HCT116 (cell line): Measurements from ENCODE around the gene PTPN23. TPM values are rescaled to one million over a fixed set of nuclear protein-coding genes. Genes with fewer than 3 reads are reported as not detected.

Experiments
- ATAC-seq: fragments of 200-7000 bp; cut with Tn5 transposase; 2 replicates; pipeline ENCODE4 v1.9.1; 2020; ENCODE audit warnings: mild to moderate bottlenecking, moderate library complexity
- BruUV-seq: library from RNA; stranded (reverse); fragments of 400-500 nt; replicated peaks from 2 replicates; lab custom pipeline; 2021; lab: Mats Ljungman, UMichigan
- CTCF ChIA-PET: fragments of 300-600 bp; sonication (Branson Sonifier 250); formaldehyde crosslinking; loops from one replicate; lab custom pipeline; 2021; ENCODE audit warnings: antibody characterized with exemption; lab: Charles Lee
- POLR2A ChIA-PET: fragments of 300-600, 350-600 bp; sonication (Branson Sonifier 250); formaldehyde crosslinking; loops from one replicate; lab custom pipeline; 2021; ENCODE audit warnings: antibody characterized with exemption; lab: Charles Lee
- RAD21 ChIA-PET, 2 experiments: fragments of 300-600 bp; sonication (Branson Sonifier 250); formaldehyde crosslinking; loops; one replicate each; lab custom pipeline; 2023; ENCODE audit warnings: low total read pairs in 2 of 2; ENCODE audit not compliant: uncharacterized antibody in 2 of 2, unreplicated experiment in 2 of 2, low non-redundant PET in 1 of 2; lab: Charles Lee
- DNase-seq: peaks from one replicate; pipeline ENCODE4 v3.0.0-alpha.2; 2010; ENCODE audit warnings: low read depth, low spot score
- H2AFZ ChIP-seq: fragments of 200-600 bp; shearing (Covaris generic), sonication (generic); 2 replicates; pipeline ENCODE4 v1.6.1; 2017; ENCODE audit warnings: low read depth, mixed run types, mixed read lengths, antibody characterized with exemption, low read length; ENCODE audit not compliant: poor library complexity, severe bottlenecking
- H3K27ac ChIP-seq: 2 replicates; pipeline ENCODE4 v1.5.1; 2012; ENCODE audit warnings: low read depth, low read length
- H3K27me3 ChIP-seq: fragments of 200-600 bp; sonication (generic); 2 replicates; pipeline ENCODE4 v1.6.1; 2016; ENCODE audit warnings: mixed run types, low read length, mixed read lengths; ENCODE audit not compliant: insufficient read depth
- H3K36me3 ChIP-seq, 2 experiments: fragments of 200-500 bp in 1 of 2; fragments of 200-600 bp in 1 of 2; sonication (Bioruptor generic) in 1 of 2; sonication (generic) in 1 of 2; 2 replicates each; pipeline versions ENCODE4 v1.5.1 to v1.6.1; 2014 to 2016; ENCODE audit warnings: low read length in 2 of 2, inconsistent platforms in 1 of 2, mixed read lengths in 1 of 2, mixed run types in 1 of 2; ENCODE audit not compliant: insufficient read depth in 2 of 2, control insufficient read depth in 1 of 2
- H3K4me1 ChIP-seq, 2 experiments: fragments of 200-600 bp in 1 of 2; sonication (generic) in 1 of 2; 2 replicates each; pipeline versions ENCODE4 v1.5.1 to v1.6.1; 2012 to 2017; ENCODE audit warnings: low read length in 2 of 2, inconsistent platforms in 1 of 2, mild to moderate bottlenecking in 1 of 2, mixed read lengths in 1 of 2, mixed run types in 1 of 2, moderate library complexity in 1 of 2; ENCODE audit not compliant: insufficient read depth in 2 of 2, control insufficient read depth in 1 of 2
- H3K4me2 ChIP-seq: fragments of 200-600 bp; sonication (generic); 2 replicates; pipeline ENCODE4 v1.6.1; 2017; ENCODE audit warnings: mixed run types, low read length, mixed read lengths
- H3K4me3 ChIP-seq, 2 experiments: fragments of 200-600 bp in 1 of 2; sonication (generic) in 1 of 2; replicated peaks in 1 of 2; 2 replicates each; pipeline ENCODE4 v1.5.1; 2011 to 2016; ENCODE audit warnings: low read length in 2 of 2, control low read depth in 1 of 2, low read depth in 1 of 2, mild to moderate bottlenecking in 1 of 2, mixed read lengths in 1 of 2, mixed run types in 1 of 2
- H3K79me2 ChIP-seq: fragments of 200-600 bp; sonication (generic); 2 replicates; pipeline ENCODE4 v1.6.1; 2017; ENCODE audit warnings: mild to moderate bottlenecking, mixed run types, low read length, moderate library complexity, mixed read lengths; ENCODE audit not compliant: insufficient read depth
- H3K9ac ChIP-seq: fragments of 200-600 bp; sonication (generic); 2 replicates; pipeline ENCODE4 v1.6.1; 2016; ENCODE audit warnings: low read length, mixed read lengths
- H3K9me2 ChIP-seq: fragments of 200-600 bp; sonication (generic), shearing (Covaris generic); 2 replicates; pipeline ENCODE4 v1.6.1; 2017; ENCODE audit warnings: mixed run types, mild to moderate bottlenecking, moderate library complexity; ENCODE audit not compliant: insufficient read depth
- H3K9me3 ChIP-seq, 2 experiments: fragments of 200-500 bp in 1 of 2; fragments of 200-600 bp in 1 of 2; sonication (Bioruptor generic) in 1 of 2; sonication (generic) in 1 of 2; 2 replicates each; pipeline ENCODE4 v1.6.1; 2014 to 2017; ENCODE audit warnings: low read length in 2 of 2, mixed read lengths in 2 of 2, inconsistent platforms in 1 of 2, low read depth in 1 of 2, mild to moderate bottlenecking in 1 of 2, mixed run types in 1 of 2, moderate library complexity in 1 of 2; ENCODE audit not compliant: control insufficient read depth in 1 of 2, insufficient read depth in 1 of 2
- H4K20me1 ChIP-seq: fragments of 200-600 bp; sonication (generic), shearing (Covaris generic); 2 replicates; pipeline ENCODE4 v1.6.1; 2017; ENCODE audit warnings: mixed run types, mild to moderate bottlenecking, moderate library complexity; ENCODE audit not compliant: insufficient read depth
- CEBPB ChIP-seq: IDR thresholded peaks from 2 replicates; pipeline ENCODE4 v1.6.1; 2012; ENCODE audit warnings: low read depth
- CTCF ChIP-seq, 3 experiments: fragments of 200-600 bp in 1 of 3; sonication (generic) in 1 of 3; IDR thresholded peaks in 2 of 3; conservative IDR thresholded peaks in 1 of 3; 2 replicates each; pipeline ENCODE4 v1.5.1; 2012 to 2017; ENCODE audit warnings: low read depth in 2 of 3, low read length in 2 of 3, antibody characterized with exemption in 1 of 3, borderline replicate concordance in 1 of 3, control low read depth in 1 of 3, mild to moderate bottlenecking in 1 of 3, mixed read lengths in 1 of 3, mixed run types in 1 of 3, moderate library complexity in 1 of 3; ENCODE audit not compliant: insufficient read depth in 1 of 3
- EZH2phosphoT487 ChIP-seq: fragments of 200-600 bp; IDR thresholded peaks from 2 replicates; pipeline ENCODE4 v1.6.1; 2018; ENCODE audit warnings: antibody characterized with exemption, borderline replicate concordance
- JUND ChIP-seq: IDR thresholded peaks from 2 replicates; pipeline ENCODE4 v1.6.1; 2012
- POLR2AphosphoS5 ChIP-seq: IDR thresholded peaks from 2 replicates; pipeline ENCODE4 v1.6.1; 2011; ENCODE audit warnings: mild to moderate bottlenecking, low read depth, low read length, moderate library complexity
- RAD21 ChIP-seq: IDR thresholded peaks from 2 replicates; pipeline ENCODE4 v1.6.1; 2012; ENCODE audit warnings: low read depth, mild to moderate bottlenecking
- SRF ChIP-seq: IDR thresholded peaks from 2 replicates; pipeline ENCODE4 v1.6.1; 2012; ENCODE audit warnings: low read depth
- TCF7L2 ChIP-seq: IDR thresholded peaks from 2 replicates; pipeline ENCODE4 v1.7.0; 2011; ENCODE audit warnings: borderline replicate concordance, inconsistent platforms; ENCODE audit not compliant: insufficient read depth, insufficient read length; ENCODE audit errors: extremely low read depth
- ZNF274 ChIP-seq: fragments of 200-500 bp; sonication (Bioruptor generic); IDR thresholded peaks from 2 replicates; pipeline ENCODE4 v1.6.1; 2014; ENCODE audit warnings: mild to moderate bottlenecking, low read depth, low read length, inconsistent platforms
- intact Hi-C: fragments of 100-400 bp; cut with micrococcal nuclease; formaldehyde crosslinking; loops from 2 replicates; pipeline ENCODE4 v1.10.0; 2022
- total RNA-seq: library from RNA; stranded (reverse); gene quantifications from one replicate; pipeline ENCODE4 v1.2.1, GENCODE V29; 2021; ENCODE audit not compliant: unreplicated experiment
- TF ChIP-seq, protein P1 (sequence below): IDR thresholded peaks from 2 replicates; pipeline ENCODE4 v1.6.1; 2012

PTPN23 gene
- total RNA-seq, 1 experiment from 2014 or later = 56.5 TPM

- no peak for TF ChIP-seq CTCF (IDR thresholded peaks at IDR 0.05 in 2 of 3, conservative IDR thresholded peaks at IDR 0.05 in 1 of 3; ENCODE audit: borderline replicate concordance in 1 of 3, insufficient read depth in 1 of 3, low read depth in 2 of 3, low read length in 2 of 3)
- TF ChIP-seq, protein P1, sequence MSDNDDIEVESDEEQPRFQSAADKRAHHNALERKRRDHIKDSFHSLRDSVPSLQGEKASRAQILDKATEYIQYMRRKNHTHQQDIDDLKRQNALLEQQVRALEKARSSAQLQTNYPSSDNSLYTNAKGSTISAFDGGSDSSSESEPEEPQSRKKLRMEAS = no peak
- TF ChIP-seq POLR2AphosphoS5 = no peak
- no peak for TF ChIP-seq JUND
- TF ChIP-seq CEBPB = no peak
- TF ChIP-seq RAD21 = no peak
- no peak for TF ChIP-seq TCF7L2
- TF ChIP-seq, all 23 proteins: peak for 0
These were observed 45.1 kb downstream of the PTPN23 start (continued) for GRCh38 chr3:47425959-47426358.

DNA sequence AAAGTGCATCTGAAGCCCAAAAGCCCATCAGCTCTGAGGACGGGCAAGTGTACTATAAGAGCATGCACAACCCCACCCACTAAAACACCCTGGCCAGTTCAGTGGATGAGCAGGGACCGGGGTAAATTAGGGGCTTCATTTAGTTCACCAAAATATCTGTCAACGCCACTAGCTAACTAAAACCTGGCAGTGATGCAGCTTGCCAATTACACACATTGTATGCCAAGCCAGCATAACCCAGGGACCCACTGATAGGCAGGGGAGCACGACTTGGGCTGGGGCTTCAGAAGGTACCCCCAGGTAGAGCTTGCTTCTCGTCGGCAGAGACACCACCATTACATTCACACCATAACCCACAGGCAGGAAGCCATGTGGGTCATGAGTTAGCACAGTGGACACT lies 47.0 kb downstream of the PTPN23 start:
- BruUV-seq = no TSS peak
- Histone ChIP-seq H4K20me1 (peaks cover 5% of the 10 kb centered on the region; the same call in 1 of the 2 replicates), H3K9me3 (no peaks in the 10 kb centered on the region), H3K9me2 (no peaks in the 10 kb centered on the region), H3K36me3 (peaks cover 5 to 9% of the 10 kb centered on the region in 2 experiments; a peak in 2 of 4 replicates), H3K79me2 (peaks cover 4% of the 10 kb centered on the region; the same call in 1 of the 2 replicates), H3K4me2 (no peak overlapping the region), H3K4me1 (no peaks in the 10 kb centered on the region), H3K27me3 (no peaks in the 10 kb centered on the region), H3K4me3 (no peak overlapping the region), H3K9ac (no peak overlapping the region), H2AFZ (no peak overlapping the region), H3K27ac (no peak overlapping the region)
- intact Hi-C loops = no loop called here
- ChIA-PET CTCF (no interaction called here), POLR2A (no interaction called here), RAD21 (no interaction called here)
- TF ChIP-seq CEBPB (no peak), EZH2phosphoT487 (no peak), TCF7L2 (no peak), RAD21 (no peak), JUND (no peak), CTCF (IDR thresholded peaks at IDR 0.05 in 2 of 3, conservative IDR thresholded peaks at IDR 0.05 in 1 of 3; ENCODE audit: borderline replicate concordance in 1 of 3, insufficient read depth in 1 of 3, low read depth in 2 of 3, low read length in 2 of 3) (no peak), POLR2AphosphoS5 (no peak), ZNF274 (no peak), SRF (no peak)
- DNase-seq (no peak), ATAC-seq (no peak)
